DND-41 (cell line): Measurements from ENCODE around the gene SFMBT2.

Experiments
- ATAC-seq: fragments of 200-7000 bp; cut with Tn5 transposase; 3 replicates; pipeline ENCODE4 v1.9.1; 2021; ENCODE audit warnings: low read depth; ENCODE audit not compliant: insufficient read depth
- DNase-seq: peaks from one replicate; pipeline ENCODE4 v3.0.0-alpha.2; 2020
- H2AFZ ChIP-seq: 2 replicates; pipeline ENCODE4 v1.6.0; 2012; ENCODE audit warnings: low read depth, low read length
- H3K27ac ChIP-seq: 2 replicates; pipeline ENCODE4 v1.5.1; 2012; ENCODE audit warnings: low read length, inconsistent platforms
- H3K27me3 ChIP-seq: fragments of 200-600 bp; sonication (generic); 2 replicates; pipeline ENCODE4 v1.6.0; 2012; ENCODE audit warnings: low read length, mild to moderate bottlenecking, inconsistent platforms; ENCODE audit not compliant: insufficient read depth, poor library complexity
- H3K36me3 ChIP-seq: 2 replicates; pipeline ENCODE4 v1.5.1; 2012; ENCODE audit warnings: low read length, inconsistent platforms; ENCODE audit not compliant: insufficient read depth
- H3K4me1 ChIP-seq: 2 replicates; pipeline ENCODE4 v1.5.1; 2012; ENCODE audit warnings: mild to moderate bottlenecking, low read length; ENCODE audit not compliant: insufficient read depth
- H3K4me2 ChIP-seq: 2 replicates; pipeline ENCODE4 v1.6.0; 2012; ENCODE audit warnings: mild to moderate bottlenecking, moderate library complexity, low read length, inconsistent platforms; ENCODE audit not compliant: insufficient read depth
- H3K4me3 ChIP-seq, 2 experiments: fragments of 200-600 bp in 1 of 2; shearing (Covaris generic) in 1 of 2; 2 replicates each; pipeline ENCODE4 v1.5.1; 2012 to 2016; ENCODE audit warnings: inconsistent platforms in 2 of 2, low read length in 2 of 2, mild to moderate bottlenecking in 2 of 2, low read depth in 1 of 2, moderate library complexity in 1 of 2
- H3K79me2 ChIP-seq: 2 replicates; pipeline ENCODE4 v1.6.0; 2012; ENCODE audit warnings: low read length, inconsistent platforms; ENCODE audit not compliant: insufficient read depth
- H3K9ac ChIP-seq: 2 replicates; pipeline ENCODE4 v1.6.0; 2012; ENCODE audit warnings: low read depth, mild to moderate bottlenecking, inconsistent platforms, low read length, moderate library complexity
- H3K9me3 ChIP-seq: 2 replicates; pipeline ENCODE4 v1.5.1; 2012; ENCODE audit warnings: low read length, moderate library complexity, mild to moderate bottlenecking, inconsistent platforms; ENCODE audit not compliant: insufficient read depth, severe bottlenecking
- H4K20me1 ChIP-seq: 2 replicates; pipeline ENCODE4 v1.6.0; 2012; ENCODE audit warnings: low read length; ENCODE audit not compliant: insufficient read depth
- EZH2 ChIP-seq: IDR thresholded peaks from 3 replicates; pipeline ENCODE4 v1.6.1; 2012; ENCODE audit warnings: borderline replicate concordance, low read depth, mild to moderate bottlenecking, moderate library complexity, low read length, inconsistent platforms; ENCODE audit not compliant: severe bottlenecking
- TF ChIP-seq, protein P1 (sequence below): IDR thresholded peaks from 2 replicates; pipeline ENCODE4 v1.5.1; 2012; ENCODE audit warnings: borderline replicate concordance, low read length, moderate library complexity, mild to moderate bottlenecking; ENCODE audit not compliant: poor library complexity, severe bottlenecking; ENCODE audit errors: extremely low read depth

Gene SFMBT2

DNA sequence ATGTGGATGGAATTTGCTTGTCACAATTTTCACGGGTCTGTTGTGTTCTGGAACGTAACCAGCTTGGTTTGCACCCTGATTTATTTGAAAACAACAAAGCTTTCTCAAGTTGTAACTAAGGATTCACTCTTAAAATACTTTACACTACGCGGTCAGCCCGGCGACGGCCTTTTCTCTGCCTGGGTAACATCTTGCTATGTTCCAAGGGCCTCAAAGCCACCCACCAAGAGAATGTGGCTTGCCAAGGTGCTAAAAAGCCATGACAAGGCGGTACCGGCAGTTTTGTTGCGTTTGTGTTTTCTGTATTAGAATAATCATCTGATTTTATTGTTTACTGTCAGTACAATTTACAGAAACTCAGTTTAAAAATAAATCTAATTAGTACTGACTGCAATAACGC is 220.9 kb downstream of the SFMBT2 start:
- Histone ChIP-seq H3K9me3 (no peaks in the 10 kb centered on the region), H3K9ac (no peak overlapping the region), H3K27ac (no peak overlapping the region), H3K4me1 (no peaks in the 10 kb centered on the region), H3K36me3 (peaks cover 97% of the 10 kb centered on the region), H2AFZ (no peak overlapping the region), H3K4me2 (no peak overlapping the region), H3K4me3 (no peak overlapping the region), H3K79me2 (peaks cover 2% of the 10 kb centered on the region; the same call in 1 of the 2 replicates), H3K27me3 (no peaks in the 10 kb centered on the region), H4K20me1 (peaks cover 6% of the 10 kb centered on the region; the same call in 1 of the 2 replicates)
- TF ChIP-seq, protein P1, sequence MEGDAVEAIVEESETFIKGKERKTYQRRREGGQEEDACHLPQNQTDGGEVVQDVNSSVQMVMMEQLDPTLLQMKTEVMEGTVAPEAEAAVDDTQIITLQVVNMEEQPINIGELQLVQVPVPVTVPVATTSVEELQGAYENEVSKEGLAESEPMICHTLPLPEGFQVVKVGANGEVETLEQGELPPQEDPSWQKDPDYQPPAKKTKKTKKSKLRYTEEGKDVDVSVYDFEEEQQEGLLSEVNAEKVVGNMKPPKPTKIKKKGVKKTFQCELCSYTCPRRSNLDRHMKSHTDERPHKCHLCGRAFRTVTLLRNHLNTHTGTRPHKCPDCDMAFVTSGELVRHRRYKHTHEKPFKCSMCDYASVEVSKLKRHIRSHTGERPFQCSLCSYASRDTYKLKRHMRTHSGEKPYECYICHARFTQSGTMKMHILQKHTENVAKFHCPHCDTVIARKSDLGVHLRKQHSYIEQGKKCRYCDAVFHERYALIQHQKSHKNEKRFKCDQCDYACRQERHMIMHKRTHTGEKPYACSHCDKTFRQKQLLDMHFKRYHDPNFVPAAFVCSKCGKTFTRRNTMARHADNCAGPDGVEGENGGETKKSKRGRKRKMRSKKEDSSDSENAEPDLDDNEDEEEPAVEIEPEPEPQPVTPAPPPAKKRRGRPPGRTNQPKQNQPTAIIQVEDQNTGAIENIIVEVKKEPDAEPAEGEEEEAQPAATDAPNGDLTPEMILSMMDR: no peak
- TF ChIP-seq EZH2: no peak
- no peak for ATAC-seq
- DNase-seq: no peak

DNA sequence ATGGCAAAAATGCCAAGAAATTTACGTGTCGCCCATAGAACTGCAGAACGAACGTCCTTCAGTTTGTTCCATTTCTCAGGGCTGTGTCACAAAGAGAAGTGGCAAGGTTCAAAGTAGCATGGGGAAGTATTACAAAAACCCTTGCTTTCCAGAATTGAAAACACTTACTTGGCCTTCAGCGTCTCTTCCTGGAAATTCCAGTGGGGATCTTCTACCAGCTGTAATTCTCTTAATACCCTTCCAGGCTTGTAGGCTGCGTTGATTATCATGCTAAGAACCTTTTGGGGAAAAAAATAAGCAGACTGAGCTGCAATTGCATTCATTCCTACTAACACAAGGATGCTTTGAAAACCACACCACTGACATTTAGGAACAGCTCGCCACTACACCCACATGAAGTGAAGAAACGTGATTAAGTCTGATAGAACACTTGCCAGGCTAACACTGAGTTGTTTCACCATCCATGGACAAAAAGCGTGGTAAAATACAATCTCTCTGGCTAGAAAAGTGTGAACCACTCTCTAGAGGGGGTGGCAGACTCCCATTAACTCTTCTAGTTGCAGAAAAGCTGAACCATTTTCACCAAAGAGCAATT is 222.3 kb downstream of the SFMBT2 start:
- Histone ChIP-seq H3K9me3 (no peaks in the 10 kb centered on the region), H3K9ac (no peak overlapping the region), H2AFZ (no peak overlapping the region), H3K36me3 (peaks cover 97% of the 10 kb centered on the region), H3K27ac (no peak overlapping the region), H3K4me1 (no peaks in the 10 kb centered on the region), H4K20me1 (no peaks in the 10 kb centered on the region), H3K4me2 (no peak overlapping the region), H3K27me3 (no peaks in the 10 kb centered on the region), H3K4me3 (no peak overlapping the region), H3K79me2 (peaks cover 4% of the 10 kb centered on the region)
- TF ChIP-seq EZH2: no peak
- TF ChIP-seq, protein P1: no peak
- ATAC-seq (no peak), DNase-seq (no peak)

DNA sequence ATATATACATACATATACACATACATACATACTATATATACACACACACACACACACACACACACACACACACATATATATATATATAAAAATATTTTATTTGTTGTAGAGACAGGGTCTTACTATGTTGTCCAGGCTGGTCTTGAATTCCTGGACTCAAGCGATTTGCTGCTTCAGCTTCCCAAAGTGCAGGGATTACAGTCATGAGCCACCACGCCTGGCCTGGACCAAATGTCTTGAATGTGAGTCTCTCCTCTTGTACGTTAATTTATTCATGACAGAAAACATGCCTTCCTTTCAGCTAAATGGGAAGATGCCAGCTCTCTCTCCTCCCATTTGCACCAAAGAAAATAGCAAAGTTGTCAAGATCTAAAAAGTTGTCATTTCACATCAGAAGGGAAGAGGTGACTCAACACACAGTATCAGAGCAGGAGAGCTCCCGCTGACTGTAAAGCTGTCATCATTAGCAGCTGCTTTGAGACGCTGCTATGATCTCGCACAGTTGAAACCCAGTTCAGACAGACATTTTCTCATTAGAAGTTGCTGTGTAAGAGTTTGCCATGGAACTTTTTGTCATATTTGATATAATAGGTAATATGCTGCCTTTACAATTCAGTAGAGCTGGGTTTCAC is 224.3 kb downstream of the SFMBT2 start:
- DNase-seq: no peak
- peaks cover 4% of the 10 kb centered on the region for H3K79me2 ChIP-seq
- H3K4me2 ChIP-seq: no peak overlapping the region
- H3K9ac ChIP-seq: no peak overlapping the region
- H3K27ac ChIP-seq: no peak overlapping the region
- no peak overlapping the region for H3K4me3 ChIP-seq
- H3K4me1 ChIP-seq: no peaks in the 10 kb centered on the region
- no peak overlapping the region for H2AFZ ChIP-seq
- TF ChIP-seq, protein P1: no peak
- TF ChIP-seq EZH2: no peak
- H3K27me3 ChIP-seq: no peaks in the 10 kb centered on the region
- ATAC-seq: no peak
- H4K20me1 ChIP-seq: no peaks in the 10 kb centered on the region
- H3K36me3 ChIP-seq: peaks cover 94% of the 10 kb centered on the region
- H3K9me3 ChIP-seq: no peaks in the 10 kb centered on the region

DNA sequence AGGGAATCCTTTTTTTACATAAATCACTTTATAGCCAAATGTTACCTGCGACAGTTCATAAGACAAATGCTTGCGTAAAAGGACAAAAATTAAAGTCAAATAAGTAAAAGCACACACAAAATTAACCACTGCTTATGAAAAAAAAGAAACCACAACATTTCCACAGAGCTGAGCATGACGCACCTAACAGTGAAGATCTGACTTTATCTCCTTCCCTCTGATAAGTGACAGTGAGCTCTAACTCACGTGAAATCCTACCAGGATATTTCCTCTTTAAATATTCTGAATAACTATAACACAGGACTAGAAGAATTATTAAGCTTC is 225.5 kb downstream of the SFMBT2 start:
- H3K9ac ChIP-seq: no peak overlapping the region
- ATAC-seq (no peak), DNase-seq (no peak)
- H3K36me3 ChIP-seq: peaks cover 92% of the 10 kb centered on the region
- H4K20me1 ChIP-seq: no peaks in the 10 kb centered on the region
- no peaks in the 10 kb centered on the region for H3K4me1 ChIP-seq
- H3K4me3 ChIP-seq: no peak overlapping the region
- H3K27ac ChIP-seq: no peak overlapping the region
- no peaks in the 10 kb centered on the region for H3K27me3 ChIP-seq
- no peak overlapping the region for H2AFZ ChIP-seq
- H3K9me3 ChIP-seq: no peaks in the 10 kb centered on the region
- peaks cover 4% of the 10 kb centered on the region for H3K79me2 ChIP-seq
- TF ChIP-seq, protein P1: no peak
- TF ChIP-seq EZH2: no peak
- H3K4me2 ChIP-seq: no peak overlapping the region
